Astrocyte (in vitro differentiated cells and primary cell): ENCODE measurements around the gene CPM. TPM values are rescaled to one million over a fixed set of nuclear protein-coding genes. Genes with fewer than 3 reads are reported as not detected.

ENCODE experiments used
- DNase-seq: peaks from one replicate; pipeline ENCODE4 v3.0.0-alpha.2; 2010; ENCODE audit warnings: low read depth
- FAIRE-seq: peaks from 2 replicates; lab custom pipeline; 2011; peaks lifted over from hg19 to GRCh38; lab: Jason Lieb, UNC
- H2AFZ ChIP-seq: 2 replicates; pipeline ENCODE4 v1.6.0; 2012; ENCODE audit warnings: low read depth, low read length, inconsistent platforms
- H3K27ac ChIP-seq: 2 replicates; pipeline ENCODE4 v1.5.1; 2011; ENCODE audit warnings: low read depth, low read length, inconsistent platforms
- H3K27me3 ChIP-seq: 2 replicates; pipeline ENCODE4 v1.6.0; 2011; ENCODE audit warnings: low read length, inconsistent platforms; ENCODE audit not compliant: insufficient read depth
- H3K36me3 ChIP-seq: 2 replicates; pipeline ENCODE4 v1.5.1; 2011; ENCODE audit warnings: low read length, inconsistent platforms; ENCODE audit not compliant: insufficient read depth
- H3K4me1 ChIP-seq: 2 replicates; pipeline ENCODE4 v1.5.1; 2011; ENCODE audit warnings: low read length, inconsistent platforms; ENCODE audit not compliant: insufficient read depth
- H3K4me2 ChIP-seq: 2 replicates; pipeline ENCODE4 v1.6.0; 2012; ENCODE audit warnings: low read length, inconsistent platforms
- H3K4me3 ChIP-seq: 2 replicates; pipeline ENCODE4 v1.5.1; 2011; ENCODE audit warnings: low read depth, mild to moderate bottlenecking, low read length, inconsistent platforms; ENCODE audit not compliant: insufficient read depth
- H3K79me2 ChIP-seq: 2 replicates; pipeline ENCODE4 v1.6.0; 2012; ENCODE audit warnings: mild to moderate bottlenecking, low read length, inconsistent platforms; ENCODE audit not compliant: insufficient read depth
- H3K9ac ChIP-seq: 2 replicates; pipeline ENCODE4 v1.6.0; 2012; ENCODE audit warnings: mild to moderate bottlenecking, low read length, inconsistent platforms
- H3K9me3 ChIP-seq: 2 replicates; pipeline ENCODE4 v1.5.1; 2012; ENCODE audit warnings: low read depth, mild to moderate bottlenecking, low read length, inconsistent platforms; ENCODE audit not compliant: insufficient read depth
- H4K20me1 ChIP-seq: 2 replicates; pipeline ENCODE4 v1.6.0; 2012; ENCODE audit warnings: low read length, inconsistent platforms; ENCODE audit not compliant: insufficient read depth
- H3K27ac Mint-ChIP-seq: one replicate; pipeline ENCODE4 v1.8.0; 2021; ENCODE audit warnings: mild to moderate bottlenecking, mixed read lengths; ENCODE audit not compliant: unreplicated experiment
- H3K27me3 Mint-ChIP-seq: one replicate; pipeline ENCODE4 v1.8.0; 2021; ENCODE audit warnings: low read depth, mixed read lengths; ENCODE audit not compliant: unreplicated experiment
- H3K36me3 Mint-ChIP-seq: one replicate; pipeline ENCODE4 v1.8.0; 2021; ENCODE audit warnings: low read depth, mixed read lengths; ENCODE audit not compliant: unreplicated experiment
- H3K4me1 Mint-ChIP-seq: one replicate; pipeline ENCODE4 v1.8.0; 2021; ENCODE audit warnings: low read depth, mixed read lengths; ENCODE audit not compliant: unreplicated experiment
- H3K4me3 Mint-ChIP-seq: one replicate; pipeline ENCODE4 v1.8.0; 2021; ENCODE audit warnings: mild to moderate bottlenecking, moderate library complexity, mixed read lengths; ENCODE audit not compliant: unreplicated experiment
- H3K9me3 Mint-ChIP-seq: one replicate; pipeline ENCODE4 v1.8.0; 2021; ENCODE audit warnings: mild to moderate bottlenecking, mixed read lengths; ENCODE audit not compliant: unreplicated experiment
- CTCF ChIP-seq: IDR thresholded peaks from 2 replicates; pipeline ENCODE4 v1.5.1; 2011; ENCODE audit warnings: low read depth, mild to moderate bottlenecking, inconsistent platforms, low read length, moderate library complexity; ENCODE audit not compliant: insufficient read depth
- EZH2 ChIP-seq: IDR thresholded peaks from 2 replicates; pipeline ENCODE4 v1.6.1; 2012; ENCODE audit warnings: mild to moderate bottlenecking, low read length, inconsistent platforms; ENCODE audit not compliant: insufficient read depth
- total RNA-seq: library from RNA; stranded (reverse); gene quantifications from 2 replicates; pipeline ENCODE4 v1.2.1, GENCODE V29; 2021

CPM gene
- total RNA-seq, 1 donor from 2014 or later, result 2.7 TPM

GRCh38 chr12:68953536-68953935, 20.6 kb upstream of the CPM start:
- Histone ChIP-seq H4K20me1 (no peaks in the 10 kb centered on the region), H3K4me2 (no peak overlapping the region), H3K79me2 (no peaks in the 10 kb centered on the region), H3K27ac (no peak overlapping the region), H3K9ac (no peak overlapping the region), H3K36me3 (no peaks in the 10 kb centered on the region), H3K9me3 (no peaks in the 10 kb centered on the region), H3K4me1 (no peaks in the 10 kb centered on the region), H2AFZ (no peak overlapping the region), H3K4me3 (no peak overlapping the region), H3K27me3 (no peaks in the 10 kb centered on the region)
- H3K9me3 Mint-ChIP-seq, result no peaks in the 10 kb centered on the region
- no peak for DNase-seq
- no peaks in the 10 kb centered on the region for H3K36me3 Mint-ChIP-seq
- peaks cover 7% of the 10 kb centered on the region for H3K27me3 Mint-ChIP-seq
- FAIRE-seq, result no peak
- H3K27ac Mint-ChIP-seq, result no peak overlapping the region
- H3K4me1 Mint-ChIP-seq, result no peaks in the 10 kb centered on the region
- TF ChIP-seq EZH2, result no peak
- TF ChIP-seq CTCF, result no peak
- H3K4me3 Mint-ChIP-seq, result no peak overlapping the region

GRCh38 chr12:68951652-68952051, 18.7 kb upstream of the CPM start:
- TF ChIP-seq EZH2 (no peak), CTCF (no peak)
- no peak for DNase-seq
- no peaks in the 10 kb centered on the region for H3K36me3 ChIP-seq
- no peaks in the 10 kb centered on the region for H3K79me2 ChIP-seq
- H3K27ac ChIP-seq, result no peak overlapping the region
- H2AFZ ChIP-seq, result no peak overlapping the region
- no peaks in the 10 kb centered on the region for H3K36me3 Mint-ChIP-seq
- H3K4me1 ChIP-seq, result no peaks in the 10 kb centered on the region
- no peaks in the 10 kb centered on the region for H3K4me1 Mint-ChIP-seq
- H3K9ac ChIP-seq, result no peak overlapping the region
- H3K27me3 ChIP-seq, result no peaks in the 10 kb centered on the region
- no peak overlapping the region for H3K27ac Mint-ChIP-seq
- no peak overlapping the region for H3K4me3 ChIP-seq
- H3K4me3 Mint-ChIP-seq, result no peak overlapping the region
- peaks cover 7% of the 10 kb centered on the region for H3K27me3 Mint-ChIP-seq
- H3K9me3 ChIP-seq, result no peaks in the 10 kb centered on the region
- no peak overlapping the region for H3K4me2 ChIP-seq
- no peaks in the 10 kb centered on the region for H4K20me1 ChIP-seq
- no peak for FAIRE-seq
- H3K9me3 Mint-ChIP-seq, result no peaks in the 10 kb centered on the region

GRCh38 chr12:68950511-68950910, 17.5 kb upstream of the CPM start:
- H3K4me3 Mint-ChIP-seq, result no peak overlapping the region
- Histone ChIP-seq H3K4me1 (no peaks in the 10 kb centered on the region), H3K9me3 (no peaks in the 10 kb centered on the region)

More at GRCh38 chr12:68950511-68950910, 17.5 kb upstream of the CPM start:
- H3K4me3 ChIP-seq, result no peak overlapping the region
- no peaks in the 10 kb centered on the region for H3K79me2 ChIP-seq
- DNase-seq (no peak), FAIRE-seq (no peak)
- H3K36me3 Mint-ChIP-seq, result no peaks in the 10 kb centered on the region
- H3K27me3 Mint-ChIP-seq, result peaks cover 7% of the 10 kb centered on the region
- H3K9ac ChIP-seq, result no peak overlapping the region
- no peaks in the 10 kb centered on the region for H3K27me3 ChIP-seq
- TF ChIP-seq EZH2 (no peak), CTCF (no peak)
- H2AFZ ChIP-seq, result no peak overlapping the region
- no peak overlapping the region for H3K4me2 ChIP-seq
- H3K36me3 ChIP-seq, result no peaks in the 10 kb centered on the region
- H4K20me1 ChIP-seq, result no peaks in the 10 kb centered on the region
- H3K4me1 Mint-ChIP-seq, result no peaks in the 10 kb centered on the region
- H3K27ac ChIP-seq, result no peak overlapping the region
- H3K27ac Mint-ChIP-seq, result no peak overlapping the region
- no peaks in the 10 kb centered on the region for H3K9me3 Mint-ChIP-seq
